ENCODE data around the gene PEX11B.

PEX11B gene

GRCh38 chr1:145863282-145864018 is 55.1 kb downstream of the PEX11B start:
- DNase-seq = no peak
